22Rv1 (cell line): ENCODE results near the gene BSND.

Experiments used
- ZFX ChIP-seq: fragments of 450-650 bp; IDR thresholded peaks from 2 replicates; pipeline ENCODE4 v1.6.1; 2017; ENCODE audit warnings: antibody characterized with exemption, borderline replicate concordance
- TF ChIP-seq, protein P1 (sequence below): fragments of 450-650 bp; IDR thresholded peaks from 2 replicates; pipeline ENCODE4 v1.5.1; 2017; ENCODE audit warnings: mild to moderate bottlenecking

DNA sequence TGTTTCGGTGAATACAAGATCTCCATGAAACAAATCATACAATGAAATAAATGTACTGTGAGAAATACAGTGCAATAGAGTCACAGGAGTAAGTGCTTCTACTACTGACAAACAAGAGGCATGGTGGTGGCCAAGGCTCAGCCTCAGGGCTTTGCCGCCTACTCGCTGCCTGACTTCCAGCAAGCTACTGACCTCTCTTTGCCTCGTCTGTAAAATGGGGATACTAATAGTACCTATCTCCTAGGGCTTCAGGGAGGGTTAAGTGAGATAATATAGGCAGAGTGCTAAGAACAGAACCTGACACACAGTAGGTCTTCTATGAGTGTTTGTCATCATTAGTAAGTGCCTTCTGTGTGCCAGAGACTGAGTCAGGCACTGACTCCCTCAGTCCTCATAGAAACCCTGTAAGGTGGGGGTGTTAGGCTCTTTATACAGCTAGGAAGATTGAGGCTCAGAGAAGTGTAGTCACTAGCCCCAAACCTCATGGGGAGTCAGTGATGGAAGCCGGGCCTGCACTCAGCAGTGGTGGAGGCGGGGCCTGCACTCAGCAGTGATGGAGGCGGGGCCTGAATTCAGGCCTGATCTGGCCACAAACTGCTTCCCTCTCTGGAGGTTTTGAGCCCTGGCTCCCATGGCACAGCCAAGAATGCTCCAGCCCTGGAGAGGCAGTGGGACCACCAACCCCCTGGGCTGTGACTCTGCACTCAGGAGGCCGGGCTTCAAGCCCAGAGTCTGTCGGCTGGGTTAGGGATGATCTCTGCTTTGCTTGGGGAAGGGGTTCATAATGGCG lies 6.8 kb downstream of the BSND start:
- TF ChIP-seq, protein P1, sequence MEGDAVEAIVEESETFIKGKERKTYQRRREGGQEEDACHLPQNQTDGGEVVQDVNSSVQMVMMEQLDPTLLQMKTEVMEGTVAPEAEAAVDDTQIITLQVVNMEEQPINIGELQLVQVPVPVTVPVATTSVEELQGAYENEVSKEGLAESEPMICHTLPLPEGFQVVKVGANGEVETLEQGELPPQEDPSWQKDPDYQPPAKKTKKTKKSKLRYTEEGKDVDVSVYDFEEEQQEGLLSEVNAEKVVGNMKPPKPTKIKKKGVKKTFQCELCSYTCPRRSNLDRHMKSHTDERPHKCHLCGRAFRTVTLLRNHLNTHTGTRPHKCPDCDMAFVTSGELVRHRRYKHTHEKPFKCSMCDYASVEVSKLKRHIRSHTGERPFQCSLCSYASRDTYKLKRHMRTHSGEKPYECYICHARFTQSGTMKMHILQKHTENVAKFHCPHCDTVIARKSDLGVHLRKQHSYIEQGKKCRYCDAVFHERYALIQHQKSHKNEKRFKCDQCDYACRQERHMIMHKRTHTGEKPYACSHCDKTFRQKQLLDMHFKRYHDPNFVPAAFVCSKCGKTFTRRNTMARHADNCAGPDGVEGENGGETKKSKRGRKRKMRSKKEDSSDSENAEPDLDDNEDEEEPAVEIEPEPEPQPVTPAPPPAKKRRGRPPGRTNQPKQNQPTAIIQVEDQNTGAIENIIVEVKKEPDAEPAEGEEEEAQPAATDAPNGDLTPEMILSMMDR: no peak
- no peak for TF ChIP-seq ZFX
